GM12878 (cell line): ENCODE measurements around the gene PHC2.

Source experiments
- BACH1 ChIP-seq: fragments of 450-650 bp; IDR thresholded peaks from 2 replicates; pipeline ENCODE4 v1.6.1; 2017; ENCODE audit warnings: mild to moderate bottlenecking, borderline replicate concordance
- CHD4 ChIP-seq: fragments of 200-600 bp; sonication (generic); IDR thresholded peaks from 2 replicates; pipeline ENCODE4 v1.6.1; 2016; ENCODE audit warnings: mild to moderate bottlenecking
- MYC ChIP-seq: IDR thresholded peaks from 2 replicates; pipeline ENCODE4 v1.6.1; 2011; ENCODE audit warnings: mild to moderate bottlenecking, low read length, moderate library complexity, inconsistent platforms; ENCODE audit not compliant: insufficient read depth, insufficient replicate concordance, insufficient read length, severe bottlenecking
- RCOR1 ChIP-seq: conservative IDR thresholded peaks from 2 replicates; pipeline ENCODE4 v1.6.1; 2012; ENCODE audit warnings: low read depth, low read length, improper control_type of control experiment
- SP1 ChIP-seq: IDR thresholded peaks from one replicate; pipeline ENCODE4 v1.6.1; 2011; ENCODE audit warnings: low read depth, low read length
- TF ChIP-seq, protein P1 (sequence below): IDR thresholded peaks from 2 replicates; pipeline ENCODE4 v1.6.1; 2011; ENCODE audit warnings: low read depth, low read length, improper control_type of control experiment, borderline replicate concordance
- TF ChIP-seq, protein P2 (sequence below), 3 experiments: IDR thresholded peaks in 2 of 3; conservative IDR thresholded peaks in 1 of 3; 2 replicates each; pipeline ENCODE4 v1.5.1; 2011; ENCODE audit warnings: low read depth in 3 of 3, low read length in 3 of 3, mild to moderate bottlenecking in 3 of 3, control low read depth in 2 of 3, moderate library complexity in 2 of 3, inconsistent platforms in 1 of 3, mixed read lengths in 1 of 3; ENCODE audit not compliant: control insufficient read depth in 2 of 3, insufficient read depth in 1 of 3; ENCODE audit errors: extremely low read depth in 1 of 3
- TF ChIP-seq, protein P3 (sequence below): fragments of 450-650 bp; IDR thresholded peaks from 2 replicates; pipeline ENCODE4 v1.6.1; 2017; ENCODE audit warnings: borderline replicate concordance
- TF ChIP-seq, protein P4 (sequence below): fragments of 450-650 bp; IDR thresholded peaks from 2 replicates; pipeline ENCODE4 v1.6.1; 2017; ENCODE audit warnings: mild to moderate bottlenecking, moderate library complexity

DNA sequence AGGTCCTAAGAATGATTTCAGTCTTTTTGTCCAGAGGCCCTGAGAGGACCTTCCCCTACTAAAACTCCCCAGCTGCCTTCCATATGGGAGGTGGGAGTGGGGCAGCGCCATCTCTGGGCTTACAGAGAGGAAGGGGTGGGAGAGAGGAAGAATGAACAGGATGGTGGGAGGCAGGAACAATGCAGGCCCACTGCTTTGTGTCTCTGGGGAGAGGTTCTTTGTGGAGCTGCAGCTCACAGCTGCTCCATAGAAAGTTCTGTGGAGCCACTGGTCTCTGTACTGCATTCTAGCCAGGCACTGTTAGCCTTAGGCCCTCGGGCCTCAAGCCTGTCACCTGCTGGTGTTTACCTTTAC is 66.4 kb downstream of the PHC2 start:
- TF ChIP-seq CHD4 (no peak), RCOR1 (no peak), MYC (no peak), BACH1 (no peak), SP1 (no peak)
- TF ChIP-seq, protein P1, sequence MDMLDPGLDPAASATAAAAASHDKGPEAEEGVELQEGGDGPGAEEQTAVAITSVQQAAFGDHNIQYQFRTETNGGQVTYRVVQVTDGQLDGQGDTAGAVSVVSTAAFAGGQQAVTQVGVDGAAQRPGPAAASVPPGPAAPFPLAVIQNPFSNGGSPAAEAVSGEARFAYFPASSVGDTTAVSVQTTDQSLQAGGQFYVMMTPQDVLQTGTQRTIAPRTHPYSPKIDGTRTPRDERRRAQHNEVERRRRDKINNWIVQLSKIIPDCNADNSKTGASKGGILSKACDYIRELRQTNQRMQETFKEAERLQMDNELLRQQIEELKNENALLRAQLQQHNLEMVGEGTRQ = no peak
- TF ChIP-seq, protein P2, sequence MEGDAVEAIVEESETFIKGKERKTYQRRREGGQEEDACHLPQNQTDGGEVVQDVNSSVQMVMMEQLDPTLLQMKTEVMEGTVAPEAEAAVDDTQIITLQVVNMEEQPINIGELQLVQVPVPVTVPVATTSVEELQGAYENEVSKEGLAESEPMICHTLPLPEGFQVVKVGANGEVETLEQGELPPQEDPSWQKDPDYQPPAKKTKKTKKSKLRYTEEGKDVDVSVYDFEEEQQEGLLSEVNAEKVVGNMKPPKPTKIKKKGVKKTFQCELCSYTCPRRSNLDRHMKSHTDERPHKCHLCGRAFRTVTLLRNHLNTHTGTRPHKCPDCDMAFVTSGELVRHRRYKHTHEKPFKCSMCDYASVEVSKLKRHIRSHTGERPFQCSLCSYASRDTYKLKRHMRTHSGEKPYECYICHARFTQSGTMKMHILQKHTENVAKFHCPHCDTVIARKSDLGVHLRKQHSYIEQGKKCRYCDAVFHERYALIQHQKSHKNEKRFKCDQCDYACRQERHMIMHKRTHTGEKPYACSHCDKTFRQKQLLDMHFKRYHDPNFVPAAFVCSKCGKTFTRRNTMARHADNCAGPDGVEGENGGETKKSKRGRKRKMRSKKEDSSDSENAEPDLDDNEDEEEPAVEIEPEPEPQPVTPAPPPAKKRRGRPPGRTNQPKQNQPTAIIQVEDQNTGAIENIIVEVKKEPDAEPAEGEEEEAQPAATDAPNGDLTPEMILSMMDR (IDR thresholded peaks at IDR 0.05 in 2 of 3, conservative IDR thresholded peaks at IDR 0.05 in 1 of 3; ENCODE audit: control insufficient read depth in 2 of 3, extremely low read depth in 1 of 3, insufficient read depth in 1 of 3, low read depth in 3 of 3, low read length in 3 of 3) = no peak
- TF ChIP-seq, protein P3, sequence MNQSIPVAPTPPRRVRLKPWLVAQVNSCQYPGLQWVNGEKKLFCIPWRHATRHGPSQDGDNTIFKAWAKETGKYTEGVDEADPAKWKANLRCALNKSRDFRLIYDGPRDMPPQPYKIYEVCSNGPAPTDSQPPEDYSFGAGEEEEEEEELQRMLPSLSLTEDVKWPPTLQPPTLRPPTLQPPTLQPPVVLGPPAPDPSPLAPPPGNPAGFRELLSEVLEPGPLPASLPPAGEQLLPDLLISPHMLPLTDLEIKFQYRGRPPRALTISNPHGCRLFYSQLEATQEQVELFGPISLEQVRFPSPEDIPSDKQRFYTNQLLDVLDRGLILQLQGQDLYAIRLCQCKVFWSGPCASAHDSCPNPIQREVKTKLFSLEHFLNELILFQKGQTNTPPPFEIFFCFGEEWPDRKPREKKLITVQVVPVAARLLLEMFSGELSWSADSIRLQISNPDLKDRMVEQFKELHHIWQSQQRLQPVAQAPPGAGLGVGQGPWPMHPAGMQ = no peak
- TF ChIP-seq, protein P4, sequence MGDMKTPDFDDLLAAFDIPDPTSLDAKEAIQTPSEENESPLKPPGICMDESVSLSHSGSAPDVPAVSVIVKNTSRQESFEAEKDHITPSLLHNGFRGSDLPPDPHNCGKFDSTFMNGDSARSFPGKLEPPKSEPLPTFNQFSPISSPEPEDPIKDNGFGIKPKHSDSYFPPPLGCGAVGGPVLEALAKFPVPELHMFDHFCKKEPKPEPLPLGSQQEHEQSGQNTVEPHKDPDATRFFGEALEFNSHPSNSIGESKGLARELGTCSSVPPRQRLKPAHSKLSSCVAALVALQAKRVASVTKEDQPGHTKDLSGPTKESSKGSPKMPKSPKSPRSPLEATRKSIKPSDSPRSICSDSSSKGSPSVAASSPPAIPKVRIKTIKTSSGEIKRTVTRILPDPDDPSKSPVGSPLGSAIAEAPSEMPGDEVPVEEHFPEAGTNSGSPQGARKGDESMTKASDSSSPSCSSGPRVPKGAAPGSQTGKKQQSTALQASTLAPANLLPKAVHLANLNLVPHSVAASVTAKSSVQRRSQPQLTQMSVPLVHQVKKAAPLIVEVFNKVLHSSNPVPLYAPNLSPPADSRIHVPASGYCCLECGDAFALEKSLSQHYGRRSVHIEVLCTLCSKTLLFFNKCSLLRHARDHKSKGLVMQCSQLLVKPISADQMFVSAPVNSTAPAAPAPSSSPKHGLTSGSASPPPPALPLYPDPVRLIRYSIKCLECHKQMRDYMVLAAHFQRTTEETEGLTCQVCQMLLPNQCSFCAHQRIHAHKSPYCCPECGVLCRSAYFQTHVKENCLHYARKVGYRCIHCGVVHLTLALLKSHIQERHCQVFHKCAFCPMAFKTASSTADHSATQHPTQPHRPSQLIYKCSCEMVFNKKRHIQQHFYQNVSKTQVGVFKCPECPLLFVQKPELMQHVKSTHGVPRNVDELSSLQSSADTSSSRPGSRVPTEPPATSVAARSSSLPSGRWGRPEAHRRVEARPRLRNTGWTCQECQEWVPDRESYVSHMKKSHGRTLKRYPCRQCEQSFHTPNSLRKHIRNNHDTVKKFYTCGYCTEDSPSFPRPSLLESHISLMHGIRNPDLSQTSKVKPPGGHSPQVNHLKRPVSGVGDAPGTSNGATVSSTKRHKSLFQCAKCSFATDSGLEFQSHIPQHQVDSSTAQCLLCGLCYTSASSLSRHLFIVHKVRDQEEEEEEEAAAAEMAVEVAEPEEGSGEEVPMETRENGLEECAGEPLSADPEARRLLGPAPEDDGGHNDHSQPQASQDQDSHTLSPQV = no peak
